NCI-H748 treated with DMSO at 0.1 percent for 48 hours (cell line): ENCODE data around the gene GAN.
A peak's percentile ranks its signal among the peaks of the same experiment; 100 is the strongest.

ENCODE experiments used
- DNase-seq: peaks from one replicate; lab custom pipeline; 2025; lab: John Stamatoyannopoulos, UW

Gene GAN, protein sequence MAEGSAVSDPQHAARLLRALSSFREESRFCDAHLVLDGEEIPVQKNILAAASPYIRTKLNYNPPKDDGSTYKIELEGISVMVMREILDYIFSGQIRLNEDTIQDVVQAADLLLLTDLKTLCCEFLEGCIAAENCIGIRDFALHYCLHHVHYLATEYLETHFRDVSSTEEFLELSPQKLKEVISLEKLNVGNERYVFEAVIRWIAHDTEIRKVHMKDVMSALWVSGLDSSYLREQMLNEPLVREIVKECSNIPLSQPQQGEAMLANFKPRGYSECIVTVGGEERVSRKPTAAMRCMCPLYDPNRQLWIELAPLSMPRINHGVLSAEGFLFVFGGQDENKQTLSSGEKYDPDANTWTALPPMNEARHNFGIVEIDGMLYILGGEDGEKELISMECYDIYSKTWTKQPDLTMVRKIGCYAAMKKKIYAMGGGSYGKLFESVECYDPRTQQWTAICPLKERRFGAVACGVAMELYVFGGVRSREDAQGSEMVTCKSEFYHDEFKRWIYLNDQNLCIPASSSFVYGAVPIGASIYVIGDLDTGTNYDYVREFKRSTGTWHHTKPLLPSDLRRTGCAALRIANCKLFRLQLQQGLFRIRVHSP

GRCh38 chr16:81314603-81315270 is at the start of gene GAN:
Gene GAN, plus strand, starts transcription at chr16:81314962. Its CDS starts 152 bp downstream, at chr16:81315114.
- DNase-seq = peak; percentile 88

DNA sequence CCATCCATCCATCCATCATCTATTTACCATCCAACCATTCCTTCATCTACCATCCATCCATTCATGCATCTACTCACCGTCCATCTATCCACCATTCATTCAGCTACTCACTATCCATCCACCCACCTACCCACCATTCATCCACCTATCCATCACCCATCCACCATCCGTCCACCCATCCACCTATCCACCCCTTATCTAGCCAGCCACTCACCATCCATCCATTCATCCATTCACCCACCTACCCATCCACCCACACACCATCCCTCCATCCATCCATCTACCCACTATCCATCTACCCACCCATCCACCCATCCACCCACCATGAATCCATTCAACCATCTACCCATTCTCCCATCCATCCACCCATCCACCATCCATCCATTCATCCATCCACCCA is 49.7 kb upstream of the GAN start:
- no peak for DNase-seq

DNA sequence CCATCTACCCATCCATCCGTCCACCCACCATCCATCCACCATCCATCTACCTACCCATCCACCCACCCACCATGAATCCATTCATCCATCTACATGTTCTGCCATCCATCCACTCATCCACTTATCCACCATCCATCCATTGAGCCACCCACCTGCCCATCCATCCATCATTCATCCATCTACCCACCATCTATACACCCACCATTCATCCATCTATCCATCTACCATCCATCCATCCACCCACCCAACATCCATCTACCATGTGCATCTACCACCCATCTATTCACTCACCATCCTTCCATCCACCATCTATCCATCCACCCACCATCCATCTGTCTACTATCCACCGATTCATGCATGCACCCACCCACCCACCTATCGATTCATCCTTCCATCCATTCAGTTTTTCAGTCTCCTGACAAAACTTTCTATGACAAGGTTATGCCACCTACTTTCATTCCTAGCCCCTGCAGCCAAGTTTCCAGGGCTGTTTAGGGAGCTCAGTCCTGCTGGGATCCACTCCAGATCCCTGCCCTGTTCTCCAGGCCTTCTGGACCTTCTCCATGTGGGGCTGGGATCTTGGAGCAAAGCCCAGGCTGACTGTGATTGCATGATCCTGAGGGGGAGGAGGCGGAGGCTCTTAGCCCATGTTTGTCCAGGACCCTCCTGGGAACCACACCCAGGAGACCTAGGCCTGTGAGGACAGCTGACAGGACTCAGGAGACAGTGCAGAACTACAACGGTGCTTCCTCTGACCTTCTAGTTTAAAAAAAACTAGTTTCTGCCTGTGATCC is 48.9 kb upstream of the GAN start:
- DNase-seq = no peak

GRCh38 chr16:81266680-81267095 is 48.1 kb upstream of the GAN start:
- DNase-seq = no peak

GRCh38 chr16:81268509-81268908 is 46.3 kb upstream of the GAN start:
- no peak for DNase-seq

- DNase-seq = no peak
These were observed 41.4 kb upstream of the GAN start for GRCh38 chr16:81273223-81273950.

GRCh38 chr16:81275064-81275532 is 39.7 kb upstream of the GAN start:
- no peak for DNase-seq

DNA sequence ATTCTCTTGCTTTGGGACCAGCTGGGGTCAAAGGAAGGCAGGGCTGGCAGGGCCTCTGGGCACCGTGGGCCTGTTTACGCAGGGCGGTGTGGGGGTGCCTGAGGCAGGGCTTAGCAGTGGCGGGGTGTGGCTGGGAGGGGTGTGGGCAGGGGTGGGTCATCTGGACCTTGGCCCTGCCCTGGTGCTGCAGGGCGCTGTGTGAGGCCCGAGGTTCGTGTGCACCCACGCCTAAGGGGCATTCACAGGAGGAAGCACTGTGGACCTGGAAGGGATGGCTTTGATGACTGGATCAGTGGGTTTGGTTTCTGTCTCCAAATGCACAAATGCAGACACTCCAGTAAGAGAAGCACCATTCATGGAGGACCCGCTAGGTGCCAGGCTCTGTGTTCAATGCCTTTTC is 39.0 kb upstream of the GAN start:
- DNase-seq = no peak

- DNase-seq = no peak
These were observed 38.4 kb upstream of the GAN start for GRCh38 chr16:81276323-81276722.

- DNase-seq = no peak
These were observed 37.2 kb upstream of the GAN start for GRCh38 chr16:81277541-81278080.

DNA sequence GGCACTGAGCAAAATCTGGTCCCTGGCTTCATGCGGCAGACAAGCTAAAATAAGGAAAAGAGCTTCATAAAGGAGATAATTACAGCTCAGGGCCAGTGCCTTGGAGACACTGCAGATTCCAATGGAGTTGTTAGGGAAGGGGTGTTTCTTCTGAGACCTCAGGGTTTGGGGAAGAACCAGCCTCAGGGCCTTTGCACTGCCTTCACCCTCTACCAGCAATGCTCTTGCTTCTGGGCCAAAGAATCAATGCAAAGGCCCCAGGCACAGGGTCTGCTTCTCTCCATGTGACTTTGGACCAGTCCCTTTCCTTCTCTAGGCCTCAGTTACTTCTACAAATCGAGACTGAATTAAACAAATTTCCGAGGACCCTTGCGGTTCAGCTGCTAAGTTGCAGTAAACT is 36.2 kb upstream of the GAN start:
- DNase-seq = no peak

- DNase-seq = no peak
These were observed 35.4 kb upstream of the GAN start for GRCh38 chr16:81279392-81279791.

- DNase-seq = no peak
These were observed 34.4 kb upstream of the GAN start for GRCh38 chr16:81280393-81280792.

DNA sequence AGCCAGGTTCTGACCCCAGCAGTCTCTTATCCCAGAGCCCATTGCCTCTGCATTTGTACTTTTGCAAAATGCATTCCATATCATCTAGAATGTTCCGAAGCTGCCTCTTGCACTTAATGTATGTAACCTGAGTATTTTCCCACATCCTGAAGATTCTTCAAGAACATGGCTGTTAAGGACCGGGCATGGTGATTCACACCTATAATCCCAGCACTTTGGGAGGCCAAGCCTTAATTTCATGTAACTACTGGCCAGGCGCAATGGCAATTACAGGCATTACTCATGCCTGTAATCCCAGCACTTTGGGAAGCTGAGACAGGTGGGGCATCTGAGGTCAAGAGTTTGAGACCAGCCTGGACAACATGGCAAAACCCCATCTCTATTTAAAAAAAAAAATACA is 31.7 kb upstream of the GAN start:
- DNase-seq = no peak

DNA sequence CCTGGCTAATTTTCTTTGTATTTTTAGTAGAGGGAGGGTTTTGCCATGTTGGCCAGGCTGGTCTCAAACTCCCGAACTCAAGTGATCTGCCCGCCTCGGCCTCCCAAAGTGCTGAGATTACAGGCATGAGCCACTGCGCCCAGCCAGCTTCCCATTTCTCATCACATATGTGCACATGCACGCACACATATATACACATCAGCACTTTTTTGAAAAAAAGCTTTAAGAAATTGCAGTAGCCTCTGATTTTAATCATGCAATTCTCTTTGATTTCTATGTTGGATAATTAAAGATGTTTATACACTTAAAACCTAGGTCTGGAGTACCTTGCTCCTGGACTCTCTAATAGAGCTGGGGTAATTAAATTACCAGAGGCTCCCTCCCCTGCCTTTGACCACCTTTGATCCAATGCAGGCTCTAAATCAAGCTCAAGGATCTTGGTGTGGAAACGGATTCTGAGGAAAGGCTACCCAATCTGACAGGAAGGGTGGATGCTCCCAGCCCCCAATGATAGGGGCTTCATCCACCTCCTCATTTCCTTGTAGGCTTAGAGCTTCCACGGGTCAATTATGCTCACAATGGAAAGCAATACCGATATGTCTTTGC is 29.7 kb upstream of the GAN start:
- DNase-seq = no peak

DNA sequence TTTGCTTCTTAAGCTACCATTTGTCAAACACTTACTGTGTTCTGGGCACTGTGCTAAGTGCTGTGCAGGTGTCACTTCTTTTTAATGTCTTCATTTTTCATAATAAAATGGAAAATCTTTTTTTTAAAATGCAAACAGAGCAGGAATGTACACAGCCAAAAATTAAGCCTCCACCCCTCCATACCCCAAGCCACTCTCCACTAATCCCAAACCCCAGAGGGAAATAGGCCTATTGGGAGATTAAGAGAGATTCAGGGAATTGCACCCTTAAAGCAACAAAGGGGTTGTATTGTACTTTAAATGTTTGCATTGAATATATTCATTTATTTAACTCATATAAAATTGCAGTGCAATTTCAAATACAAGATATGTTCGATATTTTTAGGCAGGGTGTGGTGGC is 28.6 kb upstream of the GAN start:
- no peak for DNase-seq

GRCh38 chr16:81291117-81291516 is 23.6 kb upstream of the GAN start:
- DNase-seq = no peak

DNA sequence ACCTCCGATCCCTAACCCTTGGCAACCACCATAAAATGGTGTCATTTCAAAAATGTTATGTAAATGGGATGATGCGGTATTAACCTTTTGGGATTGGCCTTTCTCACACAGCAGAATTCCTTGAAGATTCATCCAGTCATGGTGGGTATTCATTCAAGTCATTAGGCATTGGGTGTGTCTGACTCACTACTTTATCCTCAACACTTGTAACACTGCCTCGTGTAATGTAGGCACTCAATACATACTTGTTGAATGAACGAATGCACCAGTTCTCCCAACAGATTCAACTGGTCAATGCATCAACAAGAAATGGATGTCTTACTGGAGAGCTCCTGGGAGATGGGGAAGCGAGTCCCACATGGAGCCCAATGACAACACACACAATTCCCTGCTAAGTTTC is 21.8 kb upstream of the GAN start:
- no peak for DNase-seq

DNA sequence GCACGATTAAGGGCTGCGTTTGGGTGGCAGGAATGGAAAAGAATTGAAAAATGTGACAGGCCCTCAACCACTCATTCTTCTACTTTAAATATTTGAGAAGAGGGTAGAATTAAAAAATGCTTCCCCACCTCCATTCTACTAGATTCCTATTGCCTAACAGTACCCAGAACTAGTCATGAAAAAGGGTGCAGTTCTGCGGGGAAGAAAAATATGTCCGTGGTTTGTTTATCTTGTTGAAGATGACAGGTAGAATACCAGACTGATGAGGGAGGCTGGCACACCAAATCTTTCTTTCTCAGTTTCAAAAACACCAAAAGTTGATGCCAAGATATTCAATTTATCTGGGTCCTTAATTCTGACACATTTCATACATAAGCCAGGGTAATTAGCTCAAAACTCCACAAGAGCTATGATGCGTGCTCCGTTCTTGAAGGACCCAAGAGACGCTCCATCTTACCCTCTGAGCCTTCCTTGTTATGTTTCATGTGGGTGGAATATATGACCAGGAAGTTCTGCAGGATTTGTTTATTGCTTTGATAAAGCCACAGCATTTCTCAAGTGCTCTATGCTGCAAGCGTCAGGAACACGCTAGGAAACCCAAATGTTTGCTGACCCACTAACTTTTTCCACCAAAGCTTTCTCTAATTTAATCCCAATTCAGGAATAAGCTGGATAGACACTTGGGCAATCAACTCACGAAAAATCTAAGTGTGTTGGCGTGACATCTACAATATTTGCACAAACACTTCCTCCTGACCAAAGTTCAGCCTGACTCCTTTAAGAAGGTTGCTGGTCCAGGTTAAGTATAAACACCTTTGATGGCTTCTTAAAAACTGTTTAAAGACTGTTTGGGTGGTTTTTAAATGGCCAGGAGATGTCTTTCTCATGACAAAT is 20.6 kb upstream of the GAN start:
- no peak for DNase-seq

GRCh38 chr16:81296631-81297030 is 18.1 kb upstream of the GAN start:
- no peak for DNase-seq
